RWPE2 (cell line): ENCODE results near the gene SMG6.

Source experiments
- ATAC-seq: fragments of 200-7000 bp; cut with Tn5 transposase; 3 replicates; pipeline ENCODE4 v1.9.1; 2021; ENCODE audit warnings: low read depth
- DNase-seq: peaks from one replicate; pipeline ENCODE4 v3.0.0-alpha.2; 2020; ENCODE audit warnings: low spot score
- H3K27ac ChIP-seq: fragments of 450-650 bp; 2 replicates; pipeline ENCODE4 v1.5.1; 2017; ENCODE audit warnings: mild to moderate bottlenecking; ENCODE audit not compliant: poor library complexity, severe bottlenecking
- H3K27me3 ChIP-seq: fragments of 250-450 bp; sonication (Bioruptor Pico); 2 replicates; pipeline ENCODE4 v1.5.1; 2021; ENCODE audit warnings: mild to moderate bottlenecking, moderate library complexity; ENCODE audit not compliant: insufficient read depth, poor library complexity, severe bottlenecking
- H3K36me3 ChIP-seq: fragments of 250-450 bp; sonication (Bioruptor Pico); 2 replicates; pipeline ENCODE4 v1.5.1; 2020; ENCODE audit warnings: low read depth, mild to moderate bottlenecking, moderate library complexity
- H3K4me1 ChIP-seq: fragments of 250-450 bp; sonication (Bioruptor Pico); 2 replicates; pipeline ENCODE4 v1.5.1; 2021; ENCODE audit warnings: mild to moderate bottlenecking, moderate library complexity; ENCODE audit not compliant: insufficient read depth, poor library complexity, severe bottlenecking
- H3K4me3 ChIP-seq: fragments of 250-450 bp; sonication (Bioruptor Pico); 2 replicates; pipeline ENCODE4 v1.5.1; 2021; ENCODE audit warnings: mild to moderate bottlenecking, moderate library complexity; ENCODE audit not compliant: severe bottlenecking
- H3K9me3 ChIP-seq: fragments of 250-450 bp; sonication (Bioruptor Pico); 2 replicates; pipeline ENCODE4 v1.5.1; 2021; ENCODE audit warnings: mild to moderate bottlenecking, moderate library complexity; ENCODE audit not compliant: severe bottlenecking
- CTCF ChIP-seq: fragments of 450-650 bp; IDR thresholded peaks from one replicate; pipeline ENCODE4 v1.5.1; 2017; ENCODE audit warnings: mild to moderate bottlenecking, moderate library complexity; ENCODE audit not compliant: poor library complexity, severe bottlenecking

SMG6 gene

GRCh38 chr17:2029911-2030778 lies 273.4 kb downstream of the SMG6 start, which contains the start of gene DPH1:
Gene DPH1, plus strand, starts transcription at chr17:2030153. Its CDS starts 17 bp downstream, at chr17:2030170.
- H3K9me3 ChIP-seq = no peaks in the 10 kb centered on the region
- no peaks in the 10 kb centered on the region for H3K36me3 ChIP-seq
- DNase-seq (peak; percentile 87), ATAC-seq (peak; percentile 78)
- TF ChIP-seq CTCF = no peak
- H3K27me3 ChIP-seq = peaks cover 11% of the 10 kb centered on the region
- H3K4me3 ChIP-seq = peak within 1 kb of the TSS; percentile 96
- peaks cover 5% of the 10 kb centered on the region for H3K4me1 ChIP-seq
- H3K27ac ChIP-seq = peak within 1 kb of the TSS; percentile 2

- Histone ChIP-seq H3K27me3 (peaks cover 25% of the 10 kb centered on the region), H3K4me1 (peaks cover 5% of the 10 kb centered on the region), H3K4me3 (no peak overlapping the region), H3K36me3 (no peaks in the 10 kb centered on the region), H3K27ac (no peak overlapping the region), H3K9me3 (no peaks in the 10 kb centered on the region)
- DNase-seq = no peak
- no peak for ATAC-seq
- no peak for TF ChIP-seq CTCF
These were observed 274.8 kb downstream of the SMG6 start for GRCh38 chr17:2028737-2029136.

DNA sequence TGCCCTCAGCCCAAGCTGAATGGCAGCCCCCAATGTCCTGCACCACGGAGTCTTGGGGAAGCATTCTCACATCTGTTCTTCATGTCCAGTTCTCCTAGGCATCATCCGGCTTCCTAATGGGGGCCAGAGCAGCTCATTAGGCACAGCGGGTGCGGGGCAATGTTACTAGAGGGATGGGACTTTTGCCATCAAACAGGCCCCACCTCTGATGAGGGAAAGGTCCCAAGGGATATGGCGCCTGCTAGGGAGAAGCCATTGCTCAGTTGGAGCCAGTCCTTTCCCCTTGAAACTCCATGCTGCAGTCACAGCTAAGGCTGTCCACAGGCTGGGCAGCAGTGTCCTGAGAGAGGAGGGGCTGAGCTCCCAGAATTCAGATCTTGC lies 275.4 kb downstream of the SMG6 start:
- no peak overlapping the region for H3K4me3 ChIP-seq
- H3K36me3 ChIP-seq = no peaks in the 10 kb centered on the region
- no peak for TF ChIP-seq CTCF
- no peaks in the 10 kb centered on the region for H3K9me3 ChIP-seq
- no peak for DNase-seq
- H3K27ac ChIP-seq = no peak overlapping the region
- no peak for ATAC-seq
- peaks cover 5% of the 10 kb centered on the region for H3K4me1 ChIP-seq
- H3K27me3 ChIP-seq = peaks cover 26% of the 10 kb centered on the region

DNA sequence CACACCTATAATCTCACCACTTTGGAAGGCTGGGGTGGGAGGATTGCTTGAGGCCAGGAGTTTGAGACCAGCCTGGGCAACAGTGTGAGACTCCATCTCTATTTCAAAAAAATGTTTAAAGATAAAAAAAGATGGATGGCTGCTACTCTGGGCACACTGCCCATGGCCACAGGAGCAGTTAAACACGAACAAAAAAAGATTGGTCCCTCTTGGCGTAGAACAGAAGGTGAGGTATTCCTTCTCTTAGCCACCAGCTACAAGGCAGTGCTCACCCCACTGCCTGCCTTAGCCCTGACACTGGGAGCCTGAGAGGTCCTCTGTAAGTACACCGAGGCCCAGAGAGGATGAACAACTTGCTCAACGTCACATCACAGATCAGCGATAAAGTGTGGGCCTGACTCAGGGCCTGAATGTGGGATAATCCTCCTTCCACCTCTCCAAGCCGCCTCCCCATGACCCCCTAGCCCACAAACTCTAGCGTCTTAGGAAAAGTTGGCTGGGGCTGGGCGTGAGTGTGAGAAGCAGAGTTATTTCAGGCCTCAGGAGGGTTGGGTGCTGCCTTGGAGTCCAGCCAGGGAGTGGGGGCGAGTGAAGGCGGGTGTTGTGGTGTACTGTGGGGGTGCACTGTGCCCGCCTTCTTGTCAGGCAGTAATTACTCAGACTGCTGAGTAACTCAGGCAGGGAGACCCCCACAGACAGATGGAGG lies 275.9 kb downstream of the SMG6 start:
- Histone ChIP-seq H3K9me3 (no peaks in the 10 kb centered on the region), H3K4me1 (peaks cover 5% of the 10 kb centered on the region), H3K27me3 (peaks cover 29% of the 10 kb centered on the region), H3K27ac (no peak overlapping the region), H3K36me3 (no peaks in the 10 kb centered on the region), H3K4me3 (no peak overlapping the region)
- no peak for DNase-seq
- ATAC-seq = no peak
- TF ChIP-seq CTCF = no peak
